Measurements from ENCODE around the gene DNAJB6.
A peak's percentile ranks its signal among the peaks of the same experiment; 100 is the strongest.

The DNAJB6 gene

GRCh38 chr7:157409753-157410727 is 73.2 kb downstream of the DNAJB6 start:
- Histone ChIP-seq H3K4me1 (ENCODE audit: control insufficient read depth in 2 of 2, insufficient read depth in 1 of 2, low read depth in 1 of 2, low read length in 2 of 2) (peaks cover 2 to 13% of the 10 kb centered on the region in 2 donors), H3K4ac (ENCODE audit: low read length) (no peak overlapping the region), H3K27me3 (ENCODE audit: control insufficient read depth in 3 of 3, insufficient read depth in 3 of 3, low read depth in 1 of 3, low read length in 3 of 3) (no peaks in the 10 kb centered on the region), H4K91ac (ENCODE audit: low read depth, low read length, poor library complexity) (no peak overlapping the region), H3K9ac (ENCODE audit: low read depth, low read length, poor library complexity) (peak overlapping the region; percentile 70), H2BK120ac (ENCODE audit: low read depth, low read length) (peak overlapping the region; percentile 8), H3K4me2 (ENCODE audit: insufficient read depth, low read length, poor library complexity, severe bottlenecking) (no peak overlapping the region), H3K36me3 (replicated peaks in 1 of 2; ENCODE audit: control insufficient read depth in 2 of 2, insufficient read depth in 2 of 2, low read length in 2 of 2) (peaks cover 19 to 55% of the 10 kb centered on the region in 2 donors), H2AFZ (ENCODE audit: low read length) (no peak overlapping the region), H3K79me1 (ENCODE audit: low read depth, low read length) (peaks cover 15% of the 10 kb centered on the region), H2BK15ac (ENCODE audit: low read length) (no peak overlapping the region), H2AK5ac (ENCODE audit: low read depth, low read length) (no peak overlapping the region), H2BK5ac (ENCODE audit: low read length) (peak overlapping the region; percentile 39), H4K8ac (ENCODE audit: low read depth, low read length) (peak overlapping the region; percentile 43), H2BK12ac (ENCODE audit: low read length) (no peak overlapping the region), H3K23ac (ENCODE audit: low read depth, low read length, poor library complexity) (peak overlapping the region; percentile 73), H3K14ac (ENCODE audit: low read length) (peak overlapping the region; percentile 38), H3K18ac (ENCODE audit: low read length) (peak overlapping the region; percentile 64), H3K27ac (replicated peaks; ENCODE audit: low read length) (no peak overlapping the region), H3K4me3 (ENCODE audit: low read length in 2 of 2) (no peak overlapping the region), H3K9me3 (replicated peaks in 1 of 2; ENCODE audit: control insufficient read depth in 2 of 2, insufficient read depth in 1 of 2, low read depth in 1 of 2, low read length in 2 of 2) (peaks cover 0 to 6% of the 10 kb centered on the region in 2 donors)
- DNase-seq (ENCODE audit: low spot score) = no peak
- WGBS, 2 donors (ENCODE audit: extremely low coverage in 2 of 2, insufficient read length in 2 of 2, insufficient replicate concordance in 1 of 2) = no CpG with 5 or more reads among the region's 78 CpGs

GRCh38 chr7:157410831-157411556 is 74.2 kb downstream of the DNAJB6 start:
- Histone ChIP-seq H2BK120ac (ENCODE audit: low read depth, low read length) (no peak overlapping the region), H4K91ac (ENCODE audit: low read depth, low read length, poor library complexity) (no peak overlapping the region), H3K14ac (ENCODE audit: low read length) (no peak overlapping the region), H2AFZ (ENCODE audit: low read length) (no peak overlapping the region), H2BK12ac (ENCODE audit: low read length) (no peak overlapping the region), H3K9ac (ENCODE audit: low read depth, low read length, poor library complexity) (no peak overlapping the region), H3K4me1 (ENCODE audit: control insufficient read depth in 2 of 2, insufficient read depth in 1 of 2, low read depth in 1 of 2, low read length in 2 of 2) (peaks cover 2 to 13% of the 10 kb centered on the region in 2 donors), H2BK15ac (ENCODE audit: low read length) (no peak overlapping the region), H3K27me3 (ENCODE audit: control insufficient read depth in 3 of 3, insufficient read depth in 3 of 3, low read depth in 1 of 3, low read length in 3 of 3) (no peaks in the 10 kb centered on the region), H3K4me2 (ENCODE audit: insufficient read depth, low read length, poor library complexity, severe bottlenecking) (no peak overlapping the region), H2AK5ac (ENCODE audit: low read depth, low read length) (no peak overlapping the region), H3K4me3 (ENCODE audit: low read length in 2 of 2) (no peak overlapping the region), H3K79me1 (ENCODE audit: low read depth, low read length) (peaks cover 15% of the 10 kb centered on the region), H3K36me3 (replicated peaks in 1 of 2; ENCODE audit: control insufficient read depth in 2 of 2, insufficient read depth in 2 of 2, low read length in 2 of 2) (peaks cover 19 to 56% of the 10 kb centered on the region in 2 donors), H3K4ac (ENCODE audit: low read length) (no peak overlapping the region), H3K18ac (ENCODE audit: low read length) (peak overlapping the region; percentile 83), H3K23ac (ENCODE audit: low read depth, low read length, poor library complexity) (no peak overlapping the region), H3K9me3 (replicated peaks in 1 of 2; ENCODE audit: control insufficient read depth in 2 of 2, insufficient read depth in 1 of 2, low read depth in 1 of 2, low read length in 2 of 2) (peaks cover 0 to 15% of the 10 kb centered on the region in 2 donors), H2BK5ac (ENCODE audit: low read length) (no peak overlapping the region), H4K8ac (ENCODE audit: low read depth, low read length) (peak overlapping the region; percentile 82), H3K27ac (replicated peaks; ENCODE audit: low read length) (no peak overlapping the region)
- no peak for DNase-seq (ENCODE audit: low spot score)
- WGBS, 2 donors (ENCODE audit: extremely low coverage in 2 of 2, insufficient read length in 2 of 2, insufficient replicate concordance in 1 of 2) = no CpG with 5 or more reads among the region's 33 CpGs

GRCh38 chr7:157411580-157411979 is 74.8 kb downstream of the DNAJB6 start:
- Histone ChIP-seq H2BK12ac (ENCODE audit: low read length) (no peak overlapping the region), H2AK5ac (ENCODE audit: low read depth, low read length) (no peak overlapping the region), H2BK5ac (ENCODE audit: low read length) (no peak overlapping the region), H3K18ac (ENCODE audit: low read length) (peak overlapping the region; percentile 83), H3K27me3 (ENCODE audit: control insufficient read depth in 3 of 3, insufficient read depth in 3 of 3, low read depth in 1 of 3, low read length in 3 of 3) (no peaks in the 10 kb centered on the region), H4K91ac (ENCODE audit: low read depth, low read length, poor library complexity) (no peak overlapping the region), H3K4me1 (ENCODE audit: control insufficient read depth in 2 of 2, insufficient read depth in 1 of 2, low read depth in 1 of 2, low read length in 2 of 2) (peaks cover 2 to 13% of the 10 kb centered on the region in 2 donors), H3K23ac (ENCODE audit: low read depth, low read length, poor library complexity) (no peak overlapping the region), H3K4me2 (ENCODE audit: insufficient read depth, low read length, poor library complexity, severe bottlenecking) (no peak overlapping the region), H3K36me3 (replicated peaks in 1 of 2; ENCODE audit: control insufficient read depth in 2 of 2, insufficient read depth in 2 of 2, low read length in 2 of 2) (peaks cover 23 to 60% of the 10 kb centered on the region in 2 donors), H2BK120ac (ENCODE audit: low read depth, low read length) (no peak overlapping the region), H3K4ac (ENCODE audit: low read length) (no peak overlapping the region), H3K27ac (replicated peaks; ENCODE audit: low read length) (no peak overlapping the region), H4K8ac (ENCODE audit: low read depth, low read length) (peak overlapping the region; percentile 82), H3K9me3 (replicated peaks in 1 of 2; ENCODE audit: control insufficient read depth in 2 of 2, insufficient read depth in 1 of 2, low read depth in 1 of 2, low read length in 2 of 2) (peaks cover 0 to 21% of the 10 kb centered on the region in 2 donors), H2BK15ac (ENCODE audit: low read length) (no peak overlapping the region), H3K79me1 (ENCODE audit: low read depth, low read length) (peaks cover 15% of the 10 kb centered on the region), H3K4me3 (ENCODE audit: low read length in 2 of 2) (no peak overlapping the region), H3K14ac (ENCODE audit: low read length) (no peak overlapping the region), H2AFZ (ENCODE audit: low read length) (no peak overlapping the region), H3K9ac (ENCODE audit: low read depth, low read length, poor library complexity) (no peak overlapping the region)
- no CpG with 5 or more reads among the region's 19 CpGs for WGBS, 2 donors (ENCODE audit: extremely low coverage in 2 of 2, insufficient read length in 2 of 2, insufficient replicate concordance in 1 of 2)
- no peak for DNase-seq (ENCODE audit: low spot score)

- no CpG with 5 or more reads among the region's 11 CpGs for WGBS, 2 donors (ENCODE audit: extremely low coverage in 2 of 2, insufficient read length in 2 of 2, insufficient replicate concordance in 1 of 2)
- no peak overlapping the region for H2BK5ac ChIP-seq (ENCODE audit: low read length)
- no peak overlapping the region for H2BK15ac ChIP-seq (ENCODE audit: low read length)
Measured at GRCh38 chr7:157412021-157412443, 75.2 kb downstream of the DNAJB6 start.

More at GRCh38 chr7:157412021-157412443, 75.2 kb downstream of the DNAJB6 start:
- Histone ChIP-seq H3K27ac (replicated peaks; ENCODE audit: low read length) (peak overlapping the region; percentile 53), H3K79me1 (ENCODE audit: low read depth, low read length) (peaks cover 15% of the 10 kb centered on the region), H2BK120ac (ENCODE audit: low read depth, low read length) (no peak overlapping the region), H3K36me3 (replicated peaks in 1 of 2; ENCODE audit: control insufficient read depth in 2 of 2, insufficient read depth in 2 of 2, low read length in 2 of 2) (peaks cover 27 to 64% of the 10 kb centered on the region in 2 donors), H3K27me3 (ENCODE audit: control insufficient read depth in 3 of 3, insufficient read depth in 3 of 3, low read depth in 1 of 3, low read length in 3 of 3) (no peaks in the 10 kb centered on the region), H2AFZ (ENCODE audit: low read length) (no peak overlapping the region), H2BK12ac (ENCODE audit: low read length) (no peak overlapping the region), H3K14ac (ENCODE audit: low read length) (peak overlapping the region; percentile 56), H3K4me2 (ENCODE audit: insufficient read depth, low read length, poor library complexity, severe bottlenecking) (no peak overlapping the region), H3K18ac (ENCODE audit: low read length) (peak overlapping the region; percentile 64), H3K4me3 (ENCODE audit: low read length in 2 of 2) (no peak overlapping the region), H3K23ac (ENCODE audit: low read depth, low read length, poor library complexity) (no peak overlapping the region), H3K4me1 (ENCODE audit: control insufficient read depth in 2 of 2, insufficient read depth in 1 of 2, low read depth in 1 of 2, low read length in 2 of 2) (peaks cover 3 to 13% of the 10 kb centered on the region in 2 donors), H4K8ac (ENCODE audit: low read depth, low read length) (peak overlapping the region; percentile 43), H3K9me3 (replicated peaks in 1 of 2; ENCODE audit: control insufficient read depth in 2 of 2, insufficient read depth in 1 of 2, low read depth in 1 of 2, low read length in 2 of 2) (peaks cover 0 to 25% of the 10 kb centered on the region in 2 donors), H4K91ac (ENCODE audit: low read depth, low read length, poor library complexity) (no peak overlapping the region), H2AK5ac (ENCODE audit: low read depth, low read length) (no peak overlapping the region), H3K4ac (ENCODE audit: low read length) (no peak overlapping the region), H3K9ac (ENCODE audit: low read depth, low read length, poor library complexity) (no peak overlapping the region)
- no peak for DNase-seq (ENCODE audit: low spot score)

Measured in neuronal stem cell (in vitro differentiated cells).